DOHH2 (cell line): ENCODE results near the gene LAMC1.

ENCODE experiments used
- H3F3A ChIP-seq: fragments of 200-600 bp; sonication (generic), shearing (Covaris generic); 2 replicates; pipeline ENCODE4 v1.6.0; 2016; ENCODE audit warnings: antibody characterized with exemption, mild to moderate bottlenecking; ENCODE audit not compliant: control insufficient read depth, insufficient read depth
- H3K27ac ChIP-seq: fragments of 200-600 bp; sonication (generic); 2 replicates; pipeline ENCODE4 v1.5.1; 2014; ENCODE audit warnings: low read depth, mild to moderate bottlenecking, low read length, moderate library complexity
- H3K27me3 ChIP-seq: fragments of 200-600 bp; sonication (generic); 2 replicates; pipeline ENCODE4 v1.6.1; 2014; ENCODE audit warnings: mild to moderate bottlenecking, low read length, mixed read lengths; ENCODE audit not compliant: control insufficient read depth
- H3K36me3 ChIP-seq: fragments of 200-600 bp; sonication (generic); 2 replicates; pipeline ENCODE4 v1.6.1; 2014; ENCODE audit warnings: mild to moderate bottlenecking, low read length, moderate library complexity, mixed read lengths; ENCODE audit not compliant: control insufficient read depth
- H3K4me1 ChIP-seq: fragments of 200-600 bp; sonication (generic); 2 replicates; pipeline ENCODE4 v1.6.1; 2014; ENCODE audit warnings: mild to moderate bottlenecking, low read length, mixed read lengths; ENCODE audit not compliant: control insufficient read depth
- H3K4me2 ChIP-seq: fragments of 200-600 bp; sonication (generic); 2 replicates; pipeline ENCODE4 v1.6.0; 2014; ENCODE audit warnings: mild to moderate bottlenecking, low read length, moderate library complexity
- H3K4me3 ChIP-seq: fragments of 200-600 bp; sonication (generic); 2 replicates; pipeline ENCODE4 v1.5.1; 2014; ENCODE audit warnings: mild to moderate bottlenecking, low read length, mixed read lengths
- H3K79me2 ChIP-seq: fragments of 200-600 bp; sonication (generic); 2 replicates; pipeline ENCODE4 v1.6.1; 2014; ENCODE audit warnings: mild to moderate bottlenecking, low read length, mixed read lengths; ENCODE audit not compliant: control insufficient read depth
- H3K9me2 ChIP-seq: fragments of 200-600 bp; sonication (generic); replicated peaks from 2 replicates; pipeline ENCODE4 v1.6.1; 2014; ENCODE audit warnings: mild to moderate bottlenecking, low read length, mixed read lengths; ENCODE audit not compliant: control insufficient read depth
- H3K9me3 ChIP-seq: fragments of 200-600 bp; sonication (generic); 2 replicates; pipeline ENCODE4 v1.6.1; 2014; ENCODE audit warnings: antibody characterized with exemption, low read length, mixed read lengths; ENCODE audit not compliant: control insufficient read depth, insufficient read depth
- H4K20me1 ChIP-seq: fragments of 200-600 bp; sonication (generic); 2 replicates; pipeline ENCODE4 v1.6.0; 2014; ENCODE audit warnings: low read depth, mild to moderate bottlenecking, antibody characterized with exemption, low read length, moderate library complexity; ENCODE audit not compliant: control insufficient read depth, insufficient read depth
- EZH2phosphoT487 ChIP-seq: fragments of 200-600 bp; sonication (generic); IDR thresholded peaks from 2 replicates; pipeline ENCODE4 v1.6.1; 2017; ENCODE audit warnings: borderline replicate concordance, mild to moderate bottlenecking, antibody characterized with exemption, low read length, moderate library complexity, mixed read lengths
- TF ChIP-seq, protein P1 (sequence below): fragments of 200-600 bp; sonication (generic); IDR thresholded peaks from one replicate; pipeline ENCODE4 v1.5.1; 2014; ENCODE audit warnings: antibody characterized with exemption, mild to moderate bottlenecking, low read depth, low read length; ENCODE audit not compliant: poor library complexity, severe bottlenecking

LAMC1 gene

DNA sequence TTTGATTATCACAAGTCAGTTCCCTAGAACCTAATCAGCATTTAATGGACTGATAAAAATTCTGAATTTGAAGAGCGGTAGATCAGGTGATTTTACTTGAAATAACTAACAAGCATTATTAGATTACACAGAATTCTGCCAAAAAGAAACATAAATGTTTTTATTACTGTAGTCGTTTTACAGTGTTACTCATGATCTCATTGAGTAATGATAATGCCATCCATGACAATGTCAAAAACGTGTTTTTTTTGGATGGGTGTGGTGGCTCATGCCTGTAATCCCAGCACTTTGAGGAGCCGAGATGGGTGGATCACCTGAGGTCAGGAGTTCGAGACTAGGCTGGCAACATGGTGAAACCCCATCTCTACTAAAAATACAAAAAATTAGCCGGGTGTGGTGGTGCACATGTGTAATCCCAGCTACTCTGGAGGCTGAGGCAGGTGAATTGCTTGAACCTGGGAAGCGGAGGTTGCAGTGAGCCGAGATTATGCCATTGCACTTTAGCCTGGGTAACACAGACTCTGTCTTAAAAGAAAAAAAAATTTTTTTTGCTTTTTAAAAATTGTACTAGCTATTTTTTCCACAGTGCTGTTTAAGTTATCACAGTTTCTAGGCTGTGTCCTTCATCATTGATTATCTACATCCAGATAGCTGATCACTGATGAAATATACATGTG lies 56.6 kb downstream of the LAMC1 start:
- H3K79me2 ChIP-seq = peaks cover 21% of the 10 kb centered on the region
- H3K4me3 ChIP-seq = no peak overlapping the region
- H4K20me1 ChIP-seq = no peaks in the 10 kb centered on the region
- peaks cover 17% of the 10 kb centered on the region for H3K4me1 ChIP-seq
- peaks cover 4% of the 10 kb centered on the region; the same call in 1 of the 2 replicates for H3K27me3 ChIP-seq
- no peak for TF ChIP-seq EZH2phosphoT487
- TF ChIP-seq, protein P1, sequence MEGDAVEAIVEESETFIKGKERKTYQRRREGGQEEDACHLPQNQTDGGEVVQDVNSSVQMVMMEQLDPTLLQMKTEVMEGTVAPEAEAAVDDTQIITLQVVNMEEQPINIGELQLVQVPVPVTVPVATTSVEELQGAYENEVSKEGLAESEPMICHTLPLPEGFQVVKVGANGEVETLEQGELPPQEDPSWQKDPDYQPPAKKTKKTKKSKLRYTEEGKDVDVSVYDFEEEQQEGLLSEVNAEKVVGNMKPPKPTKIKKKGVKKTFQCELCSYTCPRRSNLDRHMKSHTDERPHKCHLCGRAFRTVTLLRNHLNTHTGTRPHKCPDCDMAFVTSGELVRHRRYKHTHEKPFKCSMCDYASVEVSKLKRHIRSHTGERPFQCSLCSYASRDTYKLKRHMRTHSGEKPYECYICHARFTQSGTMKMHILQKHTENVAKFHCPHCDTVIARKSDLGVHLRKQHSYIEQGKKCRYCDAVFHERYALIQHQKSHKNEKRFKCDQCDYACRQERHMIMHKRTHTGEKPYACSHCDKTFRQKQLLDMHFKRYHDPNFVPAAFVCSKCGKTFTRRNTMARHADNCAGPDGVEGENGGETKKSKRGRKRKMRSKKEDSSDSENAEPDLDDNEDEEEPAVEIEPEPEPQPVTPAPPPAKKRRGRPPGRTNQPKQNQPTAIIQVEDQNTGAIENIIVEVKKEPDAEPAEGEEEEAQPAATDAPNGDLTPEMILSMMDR = no peak
- no peaks in the 10 kb centered on the region for H3K36me3 ChIP-seq
- no peaks in the 10 kb centered on the region for H3F3A ChIP-seq
- H3K27ac ChIP-seq = no peak overlapping the region
- H3K9me2 ChIP-seq = no peaks in the 10 kb centered on the region
- H3K4me2 ChIP-seq = no peak overlapping the region
- no peaks in the 10 kb centered on the region for H3K9me3 ChIP-seq

DNA sequence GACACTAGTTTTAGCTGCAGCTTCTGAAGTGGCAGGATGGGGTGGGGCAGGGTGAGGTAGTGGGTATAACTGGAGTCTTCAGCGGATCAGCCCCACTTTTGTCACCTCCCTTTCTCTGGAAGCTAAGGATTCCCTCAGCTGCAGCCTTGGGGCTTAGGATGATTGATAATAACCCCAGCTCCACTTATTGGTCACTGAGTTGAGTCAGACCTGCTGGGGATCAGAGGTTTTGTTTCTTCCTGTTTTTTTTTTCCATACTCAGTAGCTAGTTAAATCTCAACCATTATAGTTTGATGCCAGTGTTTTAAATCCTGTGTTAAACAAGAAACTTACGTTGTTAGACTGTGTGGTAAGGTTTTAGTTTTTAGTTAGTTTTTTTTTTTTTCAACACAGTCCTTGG lies 57.2 kb downstream of the LAMC1 start:
- Histone ChIP-seq H3K4me2 (no peak overlapping the region), H3K27ac (no peak overlapping the region), H3K27me3 (peaks cover 4% of the 10 kb centered on the region; the same call in 1 of the 2 replicates), H4K20me1 (no peaks in the 10 kb centered on the region), H3F3A (no peaks in the 10 kb centered on the region), H3K79me2 (peaks cover 21% of the 10 kb centered on the region), H3K9me3 (no peaks in the 10 kb centered on the region), H3K4me3 (no peak overlapping the region), H3K9me2 (no peaks in the 10 kb centered on the region), H3K36me3 (no peaks in the 10 kb centered on the region), H3K4me1 (peaks cover 18% of the 10 kb centered on the region)
- TF ChIP-seq EZH2phosphoT487 = no peak
- TF ChIP-seq, protein P1 = no peak

DNA sequence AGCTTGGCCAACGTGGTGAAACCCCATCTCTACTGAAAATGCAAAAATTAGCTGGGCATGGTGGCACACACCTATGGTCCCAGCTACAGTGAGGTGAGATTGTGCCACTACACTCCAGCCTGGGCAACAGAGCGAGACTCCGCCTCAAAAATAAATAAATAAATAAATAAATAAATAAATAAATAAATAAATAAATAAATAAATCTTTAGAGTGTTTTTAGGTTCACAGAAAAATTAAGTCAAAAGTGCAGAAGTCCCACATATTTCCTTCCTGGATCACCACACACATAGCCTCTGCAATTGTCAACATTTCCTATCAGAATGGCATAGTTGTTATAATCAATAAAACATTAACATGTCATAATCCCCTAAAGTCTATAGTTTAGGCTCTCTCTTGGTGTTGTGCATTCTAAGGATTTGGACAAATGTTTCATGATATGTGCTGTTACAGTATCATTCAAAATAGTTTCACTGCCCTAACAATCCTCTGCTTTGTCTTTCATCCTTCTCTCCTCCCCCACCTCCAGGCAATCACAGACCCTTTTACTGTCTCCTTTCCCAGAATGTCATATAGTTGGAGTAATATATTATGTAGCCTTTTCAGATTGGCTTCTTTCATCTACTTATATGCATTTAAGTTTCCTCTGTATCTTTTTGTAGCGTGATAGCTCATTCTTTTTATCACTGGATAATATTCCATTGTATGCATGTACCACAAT lies 58.3 kb downstream of the LAMC1 start:
- TF ChIP-seq, protein P1 = no peak
- TF ChIP-seq EZH2phosphoT487 = no peak
- Histone ChIP-seq H3K4me3 (no peak overlapping the region), H3K36me3 (no peaks in the 10 kb centered on the region), H3K79me2 (peaks cover 12% of the 10 kb centered on the region), H3K4me1 (peaks cover 12% of the 10 kb centered on the region), H3K27ac (no peak overlapping the region), H4K20me1 (no peaks in the 10 kb centered on the region), H3K9me2 (no peaks in the 10 kb centered on the region), H3K4me2 (no peak overlapping the region), H3K9me3 (no peaks in the 10 kb centered on the region), H3K27me3 (peaks cover under 1% of the 10 kb centered on the region; the same call in 1 of the 2 replicates), H3F3A (0 out of 2 replicates have a peak, but pooled peaks cover 3% of the 10 kb centered on the region)
